PC-3 (cell line): Measurements from ENCODE around the gene SPDEF. TPM values are rescaled to one million over a fixed set of nuclear protein-coding genes. Genes with fewer than 3 reads are reported as not detected.

ENCODE experiments used
- ATAC-seq: fragments of 200-7000 bp; cut with Tn5 transposase; 2 replicates; pipeline ENCODE4 v1.9.1; 2020; ENCODE audit warnings: mild to moderate bottlenecking, moderate library complexity
- BruUV-seq: library from RNA; stranded (reverse); fragments of 400-500 nt; replicated peaks from 2 replicates; lab custom pipeline; 2021; lab: Mats Ljungman, UMichigan
- CTCF ChIA-PET: fragments of 300-600 bp; sonication (Branson Sonifier 250); formaldehyde crosslinking; loops from one replicate; lab custom pipeline; 2022; ENCODE audit warnings: antibody characterized with exemption; lab: Charles Lee
- POLR2A ChIA-PET: fragments of 300-600 bp; sonication (Branson Sonifier 250); formaldehyde crosslinking; loops from one replicate; lab custom pipeline; 2022; ENCODE audit warnings: antibody characterized with exemption; ENCODE audit not compliant: unreplicated experiment; lab: Charles Lee
- DNase-seq: peaks from one replicate; pipeline ENCODE4 v3.0.0-alpha.2; 2015
- H2AFZ ChIP-seq: fragments of 300-600 bp; sonication (generic); 2 replicates; pipeline ENCODE4 v1.6.0; 2016; ENCODE audit warnings: antibody characterized with exemption, low read length
- H3F3A ChIP-seq: fragments of 300-600 bp; sonication (generic); one replicate; pipeline ENCODE4 v1.6.0; 2017; ENCODE audit warnings: antibody characterized with exemption, low read length, control low read depth, mild to moderate bottlenecking; ENCODE audit not compliant: unreplicated experiment
- H3K27ac ChIP-seq: fragments of 300-600 bp; sonication (generic); 2 replicates; pipeline ENCODE4 v1.5.1; 2016; ENCODE audit warnings: mild to moderate bottlenecking, low read length
- H3K27me3 ChIP-seq: fragments of 300-600 bp; sonication (generic); 2 replicates; pipeline ENCODE4 v1.6.1; 2016; ENCODE audit warnings: low read length, mixed read lengths
- H3K36me3 ChIP-seq: fragments of 300-600 bp; sonication (generic); 2 replicates; pipeline ENCODE4 v1.6.1; 2016; ENCODE audit warnings: low read depth, mixed run types, low read length, mixed read lengths
- H3K4me1 ChIP-seq: fragments of 300-600 bp; sonication (generic); 2 replicates; pipeline ENCODE4 v1.5.1; 2016; ENCODE audit warnings: low read length; ENCODE audit not compliant: insufficient read depth
- H3K4me2 ChIP-seq: fragments of 300-600 bp; sonication (generic); 2 replicates; pipeline ENCODE4 v1.6.0; 2016; ENCODE audit warnings: low read length
- H3K4me3 ChIP-seq: fragments of 300-600 bp; sonication (generic); 2 replicates; pipeline ENCODE4 v1.5.1; 2016; ENCODE audit warnings: mild to moderate bottlenecking, low read length, mixed read lengths
- H3K79me2 ChIP-seq: fragments of 300-600 bp; sonication (generic); 2 replicates; pipeline ENCODE4 v1.6.1; 2017; ENCODE audit warnings: low read length, mixed read lengths
- H3K9ac ChIP-seq: fragments of 300-600 bp; sonication (generic); 2 replicates; pipeline ENCODE4 v1.6.0; 2016; ENCODE audit warnings: mild to moderate bottlenecking, low read length
- H3K9me2 ChIP-seq: fragments of 300-600 bp; sonication (generic); replicated peaks from 2 replicates; pipeline ENCODE4 v1.6.1; 2016; ENCODE audit warnings: mixed run types, low read length, mixed read lengths
- H3K9me3 ChIP-seq: fragments of 300-600 bp; sonication (generic); 2 replicates; pipeline ENCODE4 v1.6.1; 2016; ENCODE audit warnings: low read length, mixed read lengths
- H4K20me1 ChIP-seq: fragments of 300-600 bp; sonication (generic); 2 replicates; pipeline ENCODE4 v1.6.1; 2016; ENCODE audit warnings: low read length, mixed read lengths
- EZH2 ChIP-seq: fragments of 300-600 bp; sonication (generic); IDR thresholded peaks from one replicate; pipeline ENCODE4 v1.6.1; 2017; ENCODE audit warnings: antibody characterized with exemption, mild to moderate bottlenecking, low read length; ENCODE audit not compliant: unreplicated experiment
- EZH2phosphoT487 ChIP-seq: fragments of 300-600 bp; sonication (generic); IDR thresholded peaks from 2 replicates; pipeline ENCODE4 v1.6.1; 2018; ENCODE audit warnings: mild to moderate bottlenecking, antibody characterized with exemption, low read length, borderline replicate concordance
- intact Hi-C: fragments of 100-400 bp; cut with micrococcal nuclease; formaldehyde crosslinking; loops from 2 replicates; pipeline ENCODE4 v1.9.0; 2023
- total RNA-seq: library from RNA; depleted of rRNA; stranded (reverse); fragments of >200 nt; gene quantifications from 2 replicates; pipeline ENCODE4 v1.2.3, GENCODE V29; 2014
- TF ChIP-seq, protein P1 (sequence below): fragments of 300-600 bp; sonication (generic); conservative IDR thresholded peaks from 2 replicates; pipeline ENCODE4 v1.5.1; 2017; ENCODE audit warnings: antibody characterized with exemption, low read depth, mild to moderate bottlenecking, low read length

Gene SPDEF
- total RNA-seq, 1 experiment from 2014 or later = 190 TPM

DNA sequence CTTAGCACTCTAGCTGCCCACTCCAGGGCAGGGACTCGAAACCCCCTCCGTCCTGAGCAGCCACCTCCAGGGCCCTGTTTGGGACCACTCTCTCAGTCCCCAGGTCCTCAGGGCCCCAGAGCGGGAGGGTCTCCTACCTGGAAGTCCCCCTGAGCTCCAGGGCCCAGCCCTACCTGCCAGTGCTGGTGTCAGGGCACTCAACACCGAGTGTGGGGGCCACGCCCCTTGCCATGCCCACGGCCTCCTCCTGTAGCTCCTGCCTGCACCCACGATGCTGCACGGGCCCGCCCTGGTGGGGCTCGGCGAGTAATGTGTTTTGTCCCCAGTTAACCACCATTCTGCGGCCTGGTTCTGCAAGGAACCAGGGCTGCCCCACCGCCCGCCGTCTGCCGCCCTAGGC lies 21.5 kb downstream of the SPDEF start:
- Histone ChIP-seq H3K4me2 (no peak overlapping the region), H3K9me3 (no peaks in the 10 kb centered on the region), H3K4me1 (peaks cover 17% of the 10 kb centered on the region), H3K9me2 (no peaks in the 10 kb centered on the region), H3F3A (no peaks in the 10 kb centered on the region), H3K79me2 (no peaks in the 10 kb centered on the region), H3K27me3 (no peaks in the 10 kb centered on the region), H4K20me1 (no peaks in the 10 kb centered on the region), H2AFZ (no peak overlapping the region), H3K9ac (no peak overlapping the region), H3K4me3 (no peak overlapping the region), H3K27ac (no peak overlapping the region), H3K36me3 (peaks cover 7% of the 10 kb centered on the region; the same call in 1 of the 2 replicates)
- TF ChIP-seq EZH2 (no peak), EZH2phosphoT487 (no peak)
- TF ChIP-seq, protein P1, sequence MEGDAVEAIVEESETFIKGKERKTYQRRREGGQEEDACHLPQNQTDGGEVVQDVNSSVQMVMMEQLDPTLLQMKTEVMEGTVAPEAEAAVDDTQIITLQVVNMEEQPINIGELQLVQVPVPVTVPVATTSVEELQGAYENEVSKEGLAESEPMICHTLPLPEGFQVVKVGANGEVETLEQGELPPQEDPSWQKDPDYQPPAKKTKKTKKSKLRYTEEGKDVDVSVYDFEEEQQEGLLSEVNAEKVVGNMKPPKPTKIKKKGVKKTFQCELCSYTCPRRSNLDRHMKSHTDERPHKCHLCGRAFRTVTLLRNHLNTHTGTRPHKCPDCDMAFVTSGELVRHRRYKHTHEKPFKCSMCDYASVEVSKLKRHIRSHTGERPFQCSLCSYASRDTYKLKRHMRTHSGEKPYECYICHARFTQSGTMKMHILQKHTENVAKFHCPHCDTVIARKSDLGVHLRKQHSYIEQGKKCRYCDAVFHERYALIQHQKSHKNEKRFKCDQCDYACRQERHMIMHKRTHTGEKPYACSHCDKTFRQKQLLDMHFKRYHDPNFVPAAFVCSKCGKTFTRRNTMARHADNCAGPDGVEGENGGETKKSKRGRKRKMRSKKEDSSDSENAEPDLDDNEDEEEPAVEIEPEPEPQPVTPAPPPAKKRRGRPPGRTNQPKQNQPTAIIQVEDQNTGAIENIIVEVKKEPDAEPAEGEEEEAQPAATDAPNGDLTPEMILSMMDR = no peak
- no TSS peak for BruUV-seq
- DNase-seq = no peak
- intact Hi-C loops = loop anchor here (5.0 kb wide), 1 partner anchor 287 kb away; the partner anchor contains the start of gene SMIM29
- ChIA-PET CTCF (no interaction called here), POLR2A (no interaction called here)
- no peak for ATAC-seq

DNA sequence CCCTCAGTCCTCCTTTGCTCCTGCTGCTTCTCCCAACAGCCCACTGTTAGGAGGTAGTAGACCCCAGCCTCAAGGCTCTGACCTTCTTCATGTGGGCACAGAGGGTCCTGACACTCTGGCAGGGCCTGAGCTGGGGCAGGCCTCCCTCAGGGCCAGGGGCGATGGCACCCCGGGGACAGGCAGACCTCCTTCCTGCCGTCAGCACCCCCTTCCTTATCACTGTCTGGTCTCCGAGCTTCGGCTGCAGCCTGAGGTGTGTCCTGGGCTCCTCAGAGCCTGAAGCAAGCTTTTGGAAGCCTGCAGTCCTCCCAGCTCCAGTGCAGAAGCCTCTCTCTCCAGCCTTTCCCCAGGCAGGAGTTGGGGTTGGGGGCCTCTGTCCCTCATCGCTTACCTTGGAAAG lies 22.0 kb downstream of the SPDEF start:
- CTCF ChIA-PET = no interaction called here
- BruUV-seq = no TSS peak
- no peak overlapping the region for H2AFZ ChIP-seq

DNA sequence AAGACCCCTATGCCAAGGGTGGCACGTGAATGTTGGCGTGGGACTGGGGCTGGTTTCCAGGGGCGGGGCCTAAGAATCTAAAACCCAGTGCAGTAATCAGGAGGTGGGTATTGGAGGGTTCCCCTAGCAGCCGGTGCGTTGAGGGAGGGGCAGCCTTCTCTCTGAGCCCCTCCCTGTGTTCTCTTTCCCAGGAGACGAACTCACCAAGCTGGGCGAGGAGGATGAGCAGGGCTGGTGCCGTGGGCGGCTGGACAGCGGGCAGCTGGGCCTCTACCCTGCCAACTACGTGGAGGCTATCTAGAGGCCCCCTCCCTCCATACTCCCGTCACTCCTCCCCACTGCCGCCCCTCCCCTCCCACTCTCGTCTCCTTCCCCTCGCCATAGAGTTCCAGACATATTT lies 23.9 kb downstream of the SPDEF start:
- ATAC-seq (no peak), DNase-seq (no peak)
- no TSS peak for BruUV-seq
- Histone ChIP-seq H4K20me1 (no peaks in the 10 kb centered on the region), H3K79me2 (no peaks in the 10 kb centered on the region), H3K4me3 (no peak overlapping the region), H3K27ac (no peak overlapping the region), H3K9ac (no peak overlapping the region), H3K36me3 (no peaks in the 10 kb centered on the region), H3K9me2 (no peaks in the 10 kb centered on the region), H3K27me3 (no peaks in the 10 kb centered on the region), H3K9me3 (no peaks in the 10 kb centered on the region), H3F3A (no peaks in the 10 kb centered on the region), H3K4me2 (no peak overlapping the region), H3K4me1 (peaks cover 20% of the 10 kb centered on the region), H2AFZ (no peak overlapping the region)
- POLR2A ChIA-PET = no interaction called here
- intact Hi-C loops = no loop called here
- CTCF ChIA-PET = no interaction called here
- TF ChIP-seq EZH2phosphoT487 = no peak

More for the DNA sequence above, 22.0 kb downstream of the SPDEF start:
- TF ChIP-seq, protein P1 = no peak
- TF ChIP-seq EZH2phosphoT487 (no peak), EZH2 (no peak)
- Histone ChIP-seq H4K20me1 (no peaks in the 10 kb centered on the region), H3K36me3 (peaks cover 7% of the 10 kb centered on the region; the same call in 1 of the 2 replicates), H3K4me2 (no peak overlapping the region), H3K79me2 (no peaks in the 10 kb centered on the region), H3F3A (no peaks in the 10 kb centered on the region), H3K4me3 (no peak overlapping the region), H3K9me3 (no peaks in the 10 kb centered on the region), H3K27ac (no peak overlapping the region), H3K4me1 (peaks cover 17% of the 10 kb centered on the region), H3K9ac (no peak overlapping the region), H3K27me3 (no peaks in the 10 kb centered on the region), H3K9me2 (no peaks in the 10 kb centered on the region)
- intact Hi-C loops = no loop called here
- ATAC-seq (no peak), DNase-seq (no peak)
- POLR2A ChIA-PET = no interaction called here
